Stomach (tissue), 19 donors: Measurements from ENCODE around the gene HEMK1. TPM values are rescaled to one million over a fixed set of nuclear protein-coding genes. Genes with fewer than 3 reads are reported as not detected.
A peak's percentile ranks its signal among the peaks of the same experiment; 100 is the strongest.

Experiments used
- DNase-seq, 2 donors: peaks; one replicate each; pipeline versions ENCODE4 v3.0.0 to v3.0.0-alpha.2; 2013 to 2019
- H3K27ac ChIP-seq, 5 donors: fragments of 200-600 bp in 4 of 5; sonication (generic) in 4 of 5; one replicate each; pipeline ENCODE4 v1.5.1; 2013 to 2019; ENCODE audit warnings: mild to moderate bottlenecking in 1 of 5, moderate library complexity in 1 of 5
- H3K27me3 ChIP-seq, 3 donors: fragments of 200-600 bp; sonication (generic); one replicate each; pipeline ENCODE4 v1.5.1; 2017 to 2019; ENCODE audit warnings: mixed run types in 1 of 3
- H3K36me3 ChIP-seq, 4 donors: fragments of 200-600 bp; sonication (generic); 1 replicate in 3 of 4; 2 replicates in 1 of 4; pipeline ENCODE4 v1.5.1; 2016 to 2019
- H3K4me1 ChIP-seq, 4 donors: fragments of 200-600 bp; sonication (generic); one replicate each; pipeline ENCODE4 v1.5.1; 2016 to 2019
- H3K4me3 ChIP-seq, 4 donors: fragments of 200-600 bp; sonication (generic) in 3 of 4; one replicate each; pipeline ENCODE4 v1.5.1; 2016 to 2019; ENCODE audit warnings: mild to moderate bottlenecking in 1 of 4
- H3K9me3 ChIP-seq, 4 donors: fragments of 200-600 bp; sonication (generic); one replicate each; pipeline ENCODE4 v1.5.1; 2016 to 2019
- CTCF ChIP-seq, 7 experiments: fragments of 450-650 bp in 4 of 7; fragments of 200-600 bp in 3 of 7; sonication (generic) in 3 of 7; IDR thresholded peaks; one replicate each; pipeline ENCODE4 v1.5.1; 2016 to 2019; ENCODE audit warnings: antibody characterized with exemption in 7 of 7, control low read depth in 2 of 7, mild to moderate bottlenecking in 1 of 7
- EP300 ChIP-seq: sonication (generic); formaldehyde crosslinking; IDR thresholded peaks from one replicate; pipeline ENCODE4 v1.6.1; 2017; ENCODE audit warnings: antibody characterized with exemption
- POLR2A ChIP-seq, 4 donors: fragments of 450-650 bp; IDR thresholded peaks; one replicate each; pipeline ENCODE4 v1.6.1; 2016; ENCODE audit warnings: antibody characterized with exemption in 4 of 4, control low read depth in 2 of 4, mild to moderate bottlenecking in 1 of 4, moderate library complexity in 1 of 4
- POLR2AphosphoS5 ChIP-seq, 3 donors: sonication (generic); formaldehyde crosslinking; IDR thresholded peaks; one replicate each; pipeline ENCODE4 v1.6.1; 2016; ENCODE audit warnings: antibody characterized with exemption in 3 of 3
- WGBS, 5 donors: extraction: QIAGEN DNeasy Blood & Tissue Kit in 3 of 5; methylation state at CpG; one replicate each; pipeline versions ENCODE4 v1.1.5 to v1.1.7; 2013 to 2018; 5-methylcytosine and 5-hydroxymethylcytosine counted together
- intact Hi-C: fragments of 100-400 bp; cut with DNase I; formaldehyde crosslinking; loops from one replicate; pipeline ENCODE4 v1.15.1; 2023; ENCODE audit warnings: low total_unique reads
- long read RNA-seq, 10 donors: transcript quantifications; one replicate each; lab custom pipeline, GENCODE V29; 2026
- polyA plus RNA-seq, 3 donors: library from polyadenylated mRNA; stranded (reverse); fragments of 200-250 nt; gene quantifications; one replicate each; pipeline ENCODE4 v1.2.3, GENCODE V29; 2013
- total RNA-seq, 5 donors: library from RNA; depleted of rRNA; stranded (reverse); fragments of >200 nt; gene quantifications; one replicate each; pipeline versions ENCODE4 v1.1.0 to v1.2.3, GENCODE V29; 2014 to 2016
- donor health status: healthy with polysubstance abuse.
- donor health status: Bipolar disorder and iron deficiency.
- donor health status: healthy.

HEMK1 gene
- total RNA-seq (10 to 100 TPM in 2 of 5 donors, 1 to 10 TPM in 3; 5.8 to 14.3 (median 6.4) TPM), polyA plus RNA-seq (10 to 100 TPM; 19.8 to 24.8 (median 20.0) TPM)
- long read RNA-seq, donor 1, full-length matches to known transcripts = 1 of 1 reads
- long read RNA-seq, donor 1, partial matches to known transcripts = 0 of 1 reads
- long read RNA-seq, donor 1, other reads (novel, unspliced or antisense) = 0 of 1 reads
- long read RNA-seq, donor 2, full-length matches to known transcripts = 1 of 1 reads
- long read RNA-seq, donor 2, partial matches to known transcripts = 0 of 1 reads
- long read RNA-seq, donor 2, other reads (novel, unspliced or antisense) = 0 of 1 reads
- long read RNA-seq, donor 3 = 0 reads
- long read RNA-seq, donor 4, partial matches to known transcripts = 0 of 1 reads
- long read RNA-seq, donor 4, other reads (novel, unspliced or antisense) = 0 of 1 reads
- long read RNA-seq, donor 5, partial matches to known transcripts = 0 of 1 reads
- long read RNA-seq, donor 5, other reads (novel, unspliced or antisense) = 0 of 1 reads
- long read RNA-seq, donor 6 = 0 reads
- long read RNA-seq, donor 7, full-length matches to known transcripts = 3 of 3 reads
- long read RNA-seq, donor 7, partial matches to known transcripts = 0 of 3 reads
- long read RNA-seq, donor 7, other reads (novel, unspliced or antisense) = 0 of 3 reads
- long read RNA-seq, donor 8, full-length matches to known transcripts = 2 of 2 reads
- long read RNA-seq, donor 8, partial matches to known transcripts = 0 of 2 reads
- long read RNA-seq, donor 8, other reads (novel, unspliced or antisense) = 0 of 2 reads
- long read RNA-seq, donor 9, full-length matches to known transcripts = 1 of 1 reads
- long read RNA-seq, donor 9, partial matches to known transcripts = 0 of 1 reads
- long read RNA-seq, donor 9, other reads (novel, unspliced or antisense) = 0 of 1 reads
- long read RNA-seq, donor 10, full-length matches to known transcripts = 2 of 2 reads
- long read RNA-seq, donor 10, partial matches to known transcripts = 0 of 2 reads
- long read RNA-seq, donor 10, other reads (novel, unspliced or antisense) = 0 of 2 reads

GRCh38 chr3:50568947-50569749 is at the start of gene HEMK1:
Gene HEMK1 (plus strand): TSS chr3:50569522. CDS start chr3:50571105, 1,583 bp downstream.
- TF ChIP-seq EP300 (no peak), POLR2AphosphoS5 (IDR thresholded peaks at IDR 0.05) (peak; percentile 74 to 94 (median 75)), POLR2A (IDR thresholded peaks at IDR 0.05) (no peak)
- H3K4me1 ChIP-seq = peaks cover 23 to 61% (median 48%) of the 10 kb centered on the region in 4 donors
- H3K27ac ChIP-seq = peak within 1 kb of the TSS; percentile 86 to 96 (median 92)
- DNase-seq = peak; percentile 98 to 99
- WGBS, 5 donors = 0 to 1% (median 0%) methylated on average over 20 to 55 of the region's 55 CpGs
- no peaks in the 10 kb centered on the region for H3K9me3 ChIP-seq
- intact Hi-C loops = no loop called here
- peaks cover 5 to 13% (median 8%) of the 10 kb centered on the region in 4 donors for H3K36me3 ChIP-seq
- H3K4me3 ChIP-seq = peak within 1 kb of the TSS; percentile 56 to 82 (median 74)
- H3K27me3 ChIP-seq = no peaks in the 10 kb centered on the region

DNA sequence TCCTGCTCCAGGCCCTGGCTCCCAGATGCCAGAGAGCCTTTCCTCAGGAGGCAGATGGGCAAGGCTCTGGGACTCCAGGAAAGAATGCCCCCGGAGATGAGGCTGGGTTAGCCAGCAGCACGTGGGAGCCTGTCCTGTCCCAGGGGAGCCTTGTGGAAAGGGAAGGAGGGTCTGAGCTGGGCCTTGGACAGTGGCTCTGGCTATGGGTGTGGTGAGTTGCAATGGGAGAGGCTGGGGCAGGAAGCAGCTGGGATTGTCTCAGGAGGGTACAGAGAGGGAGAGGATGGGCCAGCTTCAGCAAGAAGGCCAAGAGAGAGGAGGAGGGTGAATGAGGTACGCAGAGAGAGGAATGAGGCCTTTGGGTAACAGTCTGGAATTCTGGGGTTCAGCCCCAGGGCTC is 48.5 kb upstream of the HEMK1 start:
- TF ChIP-seq POLR2AphosphoS5 (IDR thresholded peaks at IDR 0.05) (no peak), POLR2A (IDR thresholded peaks at IDR 0.05) (no peak), CTCF (IDR thresholded peaks at IDR 0.05) (no peak), EP300 (no peak)
- no peak overlapping the region for H3K4me3 ChIP-seq
- H3K27ac ChIP-seq = no peak overlapping the region
- no peak for DNase-seq
- no peaks in the 10 kb centered on the region for H3K9me3 ChIP-seq
- peaks cover 5 to 9% (median 6%) of the 10 kb centered on the region in 4 donors for H3K4me1 ChIP-seq
- WGBS, 5 donors = 62 to 74% (median 66%) methylated on average over 3 of the region's 3 CpGs
- peaks cover 0 to 3% (median 0%) of the 10 kb centered on the region in 3 donors for H3K27me3 ChIP-seq
- H3K36me3 ChIP-seq = no peaks in the 10 kb centered on the region
- intact Hi-C loops = no loop called here

GRCh38 chr3:50521572-50521971 is 47.8 kb upstream of the HEMK1 start:
- no peak for DNase-seq
- 69 to 82% (median 76%) methylated on average over 5 of the region's 5 CpGs for WGBS, 5 donors
- TF ChIP-seq POLR2A (IDR thresholded peaks at IDR 0.05) (no peak), POLR2AphosphoS5 (IDR thresholded peaks at IDR 0.05) (no peak), EP300 (no peak), CTCF (IDR thresholded peaks at IDR 0.05) (no peak)
- intact Hi-C loops = no loop called here
- H3K4me1 ChIP-seq = peaks cover 0 to 2% (median 0%) of the 10 kb centered on the region in 4 donors
- no peak overlapping the region for H3K27ac ChIP-seq
- H3K9me3 ChIP-seq = no peaks in the 10 kb centered on the region
- H3K36me3 ChIP-seq = no peaks in the 10 kb centered on the region
- H3K27me3 ChIP-seq = peaks cover 0 to 3% (median 0%) of the 10 kb centered on the region in 3 donors
- no peak overlapping the region for H3K4me3 ChIP-seq

DNA sequence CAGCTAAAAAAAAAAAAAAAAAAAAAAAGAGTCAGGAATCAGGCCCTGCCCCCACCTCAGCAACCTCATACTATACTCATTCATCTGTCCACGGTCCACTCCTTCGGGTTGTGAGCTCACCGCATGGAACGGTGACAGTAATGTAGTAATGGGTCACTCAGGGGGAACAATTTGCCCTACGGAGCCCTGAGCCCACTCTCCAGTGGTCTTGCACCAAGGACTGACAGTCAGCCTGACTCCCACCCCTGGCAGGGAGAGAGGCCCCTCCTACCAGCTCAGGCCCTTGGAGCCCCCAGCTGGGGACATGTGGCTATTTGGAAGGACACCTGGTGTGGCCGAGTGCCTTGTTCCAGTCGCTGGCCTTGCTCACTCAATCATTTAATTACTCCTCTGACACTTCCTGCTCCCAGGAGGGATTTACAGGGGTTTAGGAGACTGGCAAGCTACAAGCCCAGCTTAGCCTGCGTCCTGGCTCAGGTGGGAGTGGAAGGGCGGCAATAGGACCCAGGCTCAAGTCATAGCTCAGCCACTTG is 46.0 kb upstream of the HEMK1 start:
- H3K4me3 ChIP-seq = no peak overlapping the region
- intact Hi-C loops = no loop called here
- no peaks in the 10 kb centered on the region for H3K9me3 ChIP-seq
- DNase-seq = no peak
- peaks cover 0 to 3% (median 0%) of the 10 kb centered on the region in 3 donors for H3K27me3 ChIP-seq
- no peaks in the 10 kb centered on the region for H3K4me1 ChIP-seq
- no peak overlapping the region for H3K27ac ChIP-seq
- no peak for TF ChIP-seq EP300
- no peak for TF ChIP-seq CTCF (IDR thresholded peaks at IDR 0.05)
- no peak for TF ChIP-seq POLR2A (IDR thresholded peaks at IDR 0.05)
- TF ChIP-seq POLR2AphosphoS5 (IDR thresholded peaks at IDR 0.05) = no peak
- H3K36me3 ChIP-seq = no peaks in the 10 kb centered on the region
- WGBS, 5 donors = 73 to 79% (median 75%) methylated on average over 9 of the region's 9 CpGs
